RWPE1 (cell line): ENCODE results near the gene CFAP43.

ENCODE experiments used
- CTCF ChIA-PET: fragments of 350-600 bp; sonication (Branson Sonifier 250); formaldehyde crosslinking; extraction: SDS; loops from one replicate; lab custom pipeline; 2021; lab: Yijun Ruan, JAX
- POLR2A ChIA-PET: fragments of 400-600 bp; formaldehyde crosslinking; extraction: SDS; loops from one replicate; lab custom pipeline; 2020; ENCODE audit warnings: antibody characterized with exemption; ENCODE audit not compliant: low non-redundant PET; lab: Yijun Ruan, JAX
- DNase-seq: peaks from one replicate; pipeline ENCODE4 v3.0.0; 2012; ENCODE audit warnings: low spot score
- H3K27ac ChIP-seq: fragments of 450-650 bp; 2 replicates; pipeline ENCODE4 v1.5.1; 2017
- CTCF ChIP-seq: fragments of 450-650 bp; conservative IDR thresholded peaks from 2 replicates; pipeline ENCODE4 v1.5.1; 2017; ENCODE audit warnings: low read depth, mild to moderate bottlenecking

CFAP43 gene

GRCh38 chr10:104098358-104098925, 133.7 kb downstream of the CFAP43 start:
- no peak for DNase-seq
- POLR2A ChIA-PET: no interaction called here
- CTCF ChIA-PET: interaction anchor here (0.6 kb wide), 1 partner anchor 23 kb away, joined by 3 read pairs; the partner anchor contains the start of gene SFR1
- no peak overlapping the region for H3K27ac ChIP-seq
- no peak for TF ChIP-seq CTCF

- TF ChIP-seq CTCF: no peak
- ChIA-PET CTCF (no interaction called here), POLR2A (no interaction called here)
- H3K27ac ChIP-seq: no peak overlapping the region
- no peak for DNase-seq
These were observed 135.5 kb downstream of the CFAP43 start for GRCh38 chr10:104096692-104097091.

GRCh38 chr10:104092749-104093148, 139.4 kb downstream of the CFAP43 start:
- ChIA-PET POLR2A (no interaction called here), CTCF (interaction anchor here (2.9 kb wide), 1 partner anchor 29 kb away, joined by 13 read pairs; the partner anchor contains the start of gene SFR1)
- DNase-seq: no peak
- no peak for TF ChIP-seq CTCF
- no peak overlapping the region for H3K27ac ChIP-seq

- ChIA-PET CTCF (interaction anchor here (0.6 to 2.0 kb wide), 2 partner anchors 10 to 114 kb away, joined by 3 to 5 read pairs; no protein-coding TSS in a partner anchor), POLR2A (no interaction called here)
- DNase-seq: no peak
- no peak overlapping the region for H3K27ac ChIP-seq
- no peak for TF ChIP-seq CTCF
These were observed 141.6 kb downstream of the CFAP43 start for GRCh38 chr10:104090611-104091010.

GRCh38 chr10:104089621-104090020, 142.5 kb downstream of the CFAP43 start:
- POLR2A ChIA-PET: no interaction called here
- TF ChIP-seq CTCF: no peak
- CTCF ChIA-PET: interaction anchor here (1.0 to 2.0 kb wide), 2 partner anchors 9 to 32 kb away, joined by 4 to 5 read pairs; partner anchors contain the start of gene SFR1
- no peak overlapping the region for H3K27ac ChIP-seq
- DNase-seq: no peak

GRCh38 chr10:104088239-104088638, 143.9 kb downstream of the CFAP43 start:
- ChIA-PET CTCF (interaction anchor here (0.6 kb wide), 1 partner anchor 19 kb away, joined by 3 read pairs; no protein-coding TSS in a partner anchor), POLR2A (interaction anchor here (0.6 kb wide), 1 partner anchor 32 kb away, joined by 4 read pairs; no protein-coding TSS in a partner anchor)
- no peak overlapping the region for H3K27ac ChIP-seq
- DNase-seq: no peak
- TF ChIP-seq CTCF: no peak
